GM04503 (cell line): ENCODE results near the gene UQCRC1.
"Not testable (repeated sequence)": the region's sequence is repeated elsewhere in the genome, so short reads cannot be mapped to it uniquely, and the experiment has no call there.

Experiments used
- DNase-seq: peaks from one replicate; pipeline ENCODE4 v3.0.0-alpha.2; 2012; ENCODE audit warnings: low read depth

The UQCRC1 gene

GRCh38 chr3:48555231-48555948 is 54.1 kb downstream of the UQCRC1 start:
- no peak for DNase-seq

GRCh38 chr3:48553886-48554845 is 55.3 kb downstream of the UQCRC1 start:
- no peak for DNase-seq

- no peak for DNase-seq
Measured at GRCh38 chr3:48553361-48553760, 56.1 kb downstream of the UQCRC1 start.

- no peak for DNase-seq
Measured at GRCh38 chr3:48552111-48552951, 57.1 kb downstream of the UQCRC1 start.

DNA sequence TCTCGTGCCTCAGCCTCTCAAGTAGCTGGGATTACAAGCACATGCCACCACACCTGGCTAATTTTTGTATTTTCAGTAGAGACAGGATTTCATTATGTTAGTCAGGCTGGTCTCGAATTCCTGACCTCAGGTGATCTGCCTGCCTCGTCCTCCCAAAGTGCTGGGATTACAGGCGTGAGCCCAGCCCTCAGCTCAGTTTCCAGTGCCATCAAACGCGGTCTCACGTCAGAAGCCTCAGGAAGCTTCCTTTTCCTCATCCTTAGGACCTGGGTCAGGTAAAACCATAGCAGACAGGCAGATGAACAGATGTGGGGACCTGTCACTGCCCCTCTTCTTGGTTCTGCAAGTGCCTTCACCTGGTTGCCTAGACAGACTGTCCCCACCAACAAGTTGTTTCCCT is 57.8 kb downstream of the UQCRC1 start:
- not testable (repeated sequence) for DNase-seq
